Measurements from ENCODE around the gene P2RY1. TPM values are rescaled to one million over a fixed set of nuclear protein-coding genes. Genes with fewer than 3 reads are reported as not detected.
A peak's percentile ranks its signal among the peaks of the same experiment; 100 is the strongest.

Gene P2RY1
- total and polyA plus RNA-seq, 9 of the 15 experiments (the other 6 are each of a cell fraction or from before 2014, with no cell fraction given): 6.0 to 27.9 (median 18.4) TPM

DNA sequence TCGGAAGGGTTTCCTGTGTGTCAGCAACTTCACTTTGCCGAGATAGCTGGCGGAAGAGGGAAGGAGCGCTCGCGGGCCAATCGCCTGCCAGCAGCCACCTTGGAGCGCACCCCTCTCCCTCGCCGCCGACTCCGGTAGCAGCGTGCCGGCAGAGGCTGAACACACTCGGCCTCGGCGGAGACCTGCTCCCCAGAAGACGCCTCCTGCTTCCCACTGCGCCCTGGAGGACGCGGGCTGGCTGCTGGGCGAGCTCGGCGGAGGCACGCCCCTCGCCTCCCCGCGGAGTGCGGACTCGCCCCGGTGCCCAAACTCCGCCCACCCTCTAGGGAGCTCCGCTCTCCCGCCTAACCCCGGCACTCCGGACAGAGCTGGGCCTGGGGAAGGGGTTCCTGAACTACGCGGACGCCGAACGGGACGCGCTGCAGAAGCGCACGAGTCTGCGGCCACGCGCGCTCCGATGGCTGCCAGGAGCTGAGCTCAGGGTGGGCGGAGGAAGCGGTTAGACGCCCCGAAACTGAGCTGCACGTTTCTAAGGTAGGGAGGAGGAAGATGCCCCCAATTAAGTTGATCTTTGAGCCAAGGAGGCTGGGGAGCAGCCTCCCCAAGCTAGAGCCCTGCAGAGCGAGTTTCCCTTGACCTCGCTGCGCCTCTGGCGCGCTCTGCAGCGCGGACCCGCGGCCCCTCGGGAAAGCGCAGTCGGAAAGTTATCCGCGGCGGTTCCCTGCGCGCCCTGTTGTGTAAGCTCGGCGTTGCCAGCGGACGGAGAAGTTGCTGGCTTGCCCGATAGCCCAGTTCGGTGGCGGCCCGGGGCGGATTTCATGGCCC is at the start of gene P2RY1 (continued):
- no peak for TF ChIP-seq SMARCC2 (IDR thresholded peaks at IDR 0.05; ENCODE audit: low read depth)
- TF ChIP-seq ZNF274 (IDR thresholded peaks at IDR 0.05; ENCODE audit: borderline replicate concordance, low read depth, low read length): no peak
- TF ChIP-seq NELFE (IDR thresholded peaks at IDR 0.05; ENCODE audit: insufficient read depth, insufficient read length): no peak
- no peak for TF ChIP-seq HNRNPK (IDR thresholded peaks at IDR 0.05; ENCODE audit: low read depth, low read length, poor library complexity, severe bottlenecking)
- TF ChIP-seq, protein P1, sequence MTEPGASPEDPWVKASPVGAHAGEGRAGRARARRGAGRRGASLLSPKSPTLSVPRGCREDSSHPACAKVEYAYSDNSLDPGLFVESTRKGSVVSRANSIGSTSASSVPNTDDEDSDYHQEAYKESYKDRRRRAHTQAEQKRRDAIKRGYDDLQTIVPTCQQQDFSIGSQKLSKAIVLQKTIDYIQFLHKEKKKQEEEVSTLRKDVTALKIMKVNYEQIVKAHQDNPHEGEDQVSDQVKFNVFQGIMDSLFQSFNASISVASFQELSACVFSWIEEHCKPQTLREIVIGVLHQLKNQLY (CRISPR knock-in tag; conservative IDR thresholded peaks at IDR 0.05): no peak
- peak; percentile 44; the same call in 1 of the 2 replicates for TF ChIP-seq CREB1 (IDR thresholded peaks at IDR 0.05)
- TF ChIP-seq CREB1 (CRISPR knock-in tag; IDR thresholded peaks at IDR 0.05): no peak; the same call in 1 of the 2 replicates
- no peak for TF ChIP-seq ZFP1 (CRISPR knock-in tag; IDR thresholded peaks at IDR 0.05)
- 0 out of 2 replicates have a peak, but pooled peaks have one; percentile 24 for TF ChIP-seq NR2C2 (CRISPR knock-in tag; IDR thresholded peaks at IDR 0.05)
- TF ChIP-seq NR2C2 (tag; IDR thresholded peaks at IDR 0.05): 0 out of 2 replicates have a peak, but pooled peaks have one; percentile 20
- no peak for TF ChIP-seq COPS2 (conservative IDR thresholded peaks at IDR 0.05)
- TF ChIP-seq, protein P2, sequence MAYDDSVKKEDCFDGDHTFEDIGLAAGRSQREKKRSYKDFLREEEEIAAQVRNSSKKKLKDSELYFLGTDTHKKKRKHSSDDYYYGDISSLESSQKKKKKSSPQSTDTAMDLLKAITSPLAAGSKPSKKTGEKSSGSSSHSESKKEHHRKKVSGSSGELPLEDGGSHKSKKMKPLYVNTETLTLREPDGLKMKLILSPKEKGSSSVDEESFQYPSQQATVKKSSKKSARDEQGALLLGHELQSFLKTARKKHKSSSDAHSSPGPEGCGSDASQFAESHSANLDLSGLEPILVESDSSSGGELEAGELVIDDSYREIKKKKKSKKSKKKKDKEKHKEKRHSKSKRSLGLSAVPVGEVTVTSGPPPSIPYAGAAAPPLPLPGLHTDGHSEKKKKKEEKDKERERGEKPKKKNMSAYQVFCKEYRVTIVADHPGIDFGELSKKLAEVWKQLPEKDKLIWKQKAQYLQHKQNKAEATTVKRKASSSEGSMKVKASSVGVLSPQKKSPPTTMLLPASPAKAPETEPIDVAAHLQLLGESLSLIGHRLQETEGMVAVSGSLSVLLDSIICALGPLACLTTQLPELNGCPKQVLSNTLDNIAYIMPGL (CRISPR knock-in tag; IDR thresholded peaks at IDR 0.05): no peak; the same call in 1 of the 2 replicates
- no peak for TF ChIP-seq HEY1 (CRISPR knock-in tag; IDR thresholded peaks at IDR 0.05; ENCODE audit: borderline replicate concordance)
- TF ChIP-seq, protein P3, sequence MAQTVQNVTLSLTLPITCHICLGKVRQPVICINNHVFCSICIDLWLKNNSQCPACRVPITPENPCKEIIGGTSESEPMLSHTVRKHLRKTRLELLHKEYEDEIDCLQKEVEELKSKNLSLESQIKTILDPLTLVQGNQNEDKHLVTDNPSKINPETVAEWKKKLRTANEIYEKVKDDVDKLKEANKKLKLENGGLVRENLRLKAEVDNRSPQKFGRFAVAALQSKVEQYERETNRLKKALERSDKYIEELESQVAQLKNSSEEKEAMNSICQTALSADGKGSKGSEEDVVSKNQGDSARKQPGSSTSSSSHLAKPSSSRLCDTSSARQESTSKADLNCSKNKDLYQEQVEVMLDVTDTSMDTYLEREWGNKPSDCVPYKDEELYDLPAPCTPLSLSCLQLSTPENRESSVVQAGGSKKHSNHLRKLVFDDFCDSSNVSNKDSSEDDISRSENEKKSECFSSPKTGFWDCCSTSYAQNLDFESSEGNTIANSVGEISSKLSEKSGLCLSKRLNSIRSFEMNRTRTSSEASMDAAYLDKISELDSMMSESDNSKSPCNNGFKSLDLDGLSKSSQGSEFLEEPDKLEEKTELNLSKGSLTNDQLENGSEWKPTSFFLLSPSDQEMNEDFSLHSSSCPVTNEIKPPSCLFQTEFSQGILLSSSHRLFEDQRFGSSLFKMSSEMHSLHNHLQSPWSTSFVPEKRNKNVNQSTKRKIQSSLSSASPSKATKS (CRISPR knock-in tag; IDR thresholded peaks at IDR 0.05): no peak
- TF ChIP-seq POLR2AphosphoS5 (IDR thresholded peaks at IDR 0.05; ENCODE audit: control insufficient read depth, insufficient read depth, low read depth, low read length): peak; percentile 67; the same call in 1 of the 2 replicates
- no peak for TF ChIP-seq OTX1 (CRISPR knock-in tag; IDR thresholded peaks at IDR 0.05)
- TF ChIP-seq NFIC (IDR thresholded peaks at IDR 0.05): peak; percentile 28
- TF ChIP-seq ZNF217 (CRISPR knock-in tag; IDR thresholded peaks at IDR 0.05): no peak
- no peak for TF ChIP-seq ZNF717 (CRISPR knock-in tag; IDR thresholded peaks at IDR 0.05)
- TF ChIP-seq SMARCA5 (IDR thresholded peaks at IDR 0.05): no peak
- no peak for TF ChIP-seq KLF10 (CRISPR knock-in tag; IDR thresholded peaks at IDR 0.05)
- TF ChIP-seq ZNF780A (CRISPR knock-in tag; IDR thresholded peaks at IDR 0.05): no peak
- TF ChIP-seq LARP7 (IDR thresholded peaks at IDR 0.05): no peak
- peak; percentile 89 for TF ChIP-seq SUPT5H (IDR thresholded peaks at IDR 0.05)
- no peak; the same call in 1 of the 2 replicates for TF ChIP-seq ATF7 (IDR thresholded peaks at IDR 0.05)
